Naive B cell (primary cell): Measurements from ENCODE around the gene B3GLCT. TPM values are rescaled to one million over a fixed set of nuclear protein-coding genes. Genes with fewer than 3 reads are reported as not detected.

Source experiments
- ATAC-seq, 2 donors: fragments of 150-1000 bp; cut with Tn5 transposase; 2 replicates each; pipeline ENCODE4 v1.10.0; 2021; ENCODE audit warnings: low read depth in 2 of 2, mild to moderate bottlenecking in 2 of 2, moderate library complexity in 2 of 2
- DNase-seq: peaks from one replicate; pipeline ENCODE4 v3.0.0; 2022
- H3K27ac Mint-ChIP-seq, 6 donors: one replicate each; pipeline ENCODE4 v1.8.0; 2020 to 2022; ENCODE audit warnings: mild to moderate bottlenecking in 6 of 6, mixed read lengths in 6 of 6, moderate library complexity in 5 of 6, inconsistent platforms in 2 of 6
- H3K27me3 Mint-ChIP-seq, 3 donors: one replicate each; pipeline ENCODE4 v1.8.0; 2021 to 2022; ENCODE audit warnings: mixed read lengths in 3 of 3, mild to moderate bottlenecking in 1 of 3
- H3K36me3 Mint-ChIP-seq, 2 donors: one replicate each; pipeline ENCODE4 v1.8.0; 2020 to 2022; ENCODE audit warnings: mixed read lengths in 2 of 2, inconsistent platforms in 1 of 2, mild to moderate bottlenecking in 1 of 2
- H3K4me1 Mint-ChIP-seq, 3 donors: one replicate each; pipeline ENCODE4 v1.8.0; 2020 to 2022; ENCODE audit warnings: mixed read lengths in 3 of 3, inconsistent platforms in 1 of 3, mild to moderate bottlenecking in 1 of 3, moderate library complexity in 1 of 3
- H3K4me3 Mint-ChIP-seq, 8 donors: one replicate each; pipeline ENCODE4 v1.8.0; 2020 to 2022; ENCODE audit warnings: mild to moderate bottlenecking in 8 of 8, mixed read lengths in 8 of 8, moderate library complexity in 8 of 8, inconsistent platforms in 2 of 8
- H3K9me3 Mint-ChIP-seq, 7 donors: one replicate each; pipeline ENCODE4 v1.8.0; 2020 to 2022; ENCODE audit warnings: mixed read lengths in 7 of 7, mild to moderate bottlenecking in 5 of 7, inconsistent platforms in 2 of 7, moderate library complexity in 1 of 7
- polyA plus RNA-seq, 6 donors: library from polyadenylated mRNA; unstranded; fragments of 300-500 nt; fragmentation: Illumina TruSeq; gene quantifications; one replicate each; pipeline ENCODE4 v1.2.3, GENCODE V29; 2021; ENCODE audit warnings: low read depth in 6 of 6

B3GLCT gene
- polyA plus RNA-seq, 6 donors from 2014 or later, result 3.2 to 9.1 (median 6.0) TPM

DNA sequence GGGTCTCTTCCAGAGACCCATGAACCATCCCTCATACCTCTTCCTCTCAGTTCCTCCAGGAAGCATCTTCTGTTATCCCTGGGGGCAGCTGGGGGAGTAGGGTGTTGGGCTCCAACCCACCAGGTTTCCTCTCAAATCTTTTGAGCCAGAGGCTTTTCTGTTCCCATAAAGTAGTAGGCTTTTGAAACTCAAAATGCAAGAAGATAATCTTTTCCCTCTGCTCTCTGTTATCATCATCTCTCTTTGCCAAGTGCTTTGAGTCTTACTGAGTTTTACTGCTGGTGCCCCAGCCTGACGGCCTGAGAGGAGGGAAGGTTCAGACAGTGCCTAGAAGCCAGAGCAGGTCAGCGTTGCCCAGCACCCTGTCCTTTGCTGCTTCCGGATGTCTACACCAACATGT is 157.2 kb downstream of the B3GLCT start:
- peaks cover 14 to 31% (median 26%) of the 10 kb centered on the region in 7 donors for H3K9me3 Mint-ChIP-seq
- DNase-seq (no peak), ATAC-seq (no peak)
- H3K27me3 Mint-ChIP-seq, result peaks cover 4 to 9% (median 5%) of the 10 kb centered on the region in 3 donors
- H3K4me3 Mint-ChIP-seq, result peak overlapping the region in 1 of 8 donors; percentile 67
- H3K4me1 Mint-ChIP-seq, result no peaks in the 10 kb centered on the region
- peaks cover 5 to 20% of the 10 kb centered on the region in 2 donors for H3K36me3 Mint-ChIP-seq
- no peak overlapping the region for H3K27ac Mint-ChIP-seq

DNA sequence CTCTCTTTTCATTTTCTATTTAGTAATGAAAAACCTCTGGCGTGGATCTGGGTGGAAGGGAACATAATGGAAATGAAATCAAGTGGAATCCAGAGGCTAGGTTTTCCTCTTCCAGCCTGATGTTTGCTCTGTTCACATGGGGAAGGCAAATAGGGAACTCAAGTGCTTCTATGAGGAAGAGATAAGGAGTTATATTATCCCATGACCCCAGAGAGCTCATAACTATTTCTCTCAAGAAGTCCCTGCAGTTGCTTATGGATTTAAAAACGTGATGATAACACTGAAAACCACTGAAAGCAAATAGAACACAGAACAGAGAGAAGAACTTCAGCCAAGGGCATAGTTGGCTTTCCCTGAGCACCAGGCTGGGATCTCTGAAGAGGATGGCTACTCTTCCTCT is 157.8 kb downstream of the B3GLCT start:
- DNase-seq (no peak), ATAC-seq (no peak)
- Mint-ChIP-seq H3K27ac (no peak overlapping the region), H3K9me3 (peaks cover 14 to 31% (median 26%) of the 10 kb centered on the region in 7 donors), H3K4me3 (no peak overlapping the region), H3K36me3 (peaks cover 5 to 20% of the 10 kb centered on the region in 2 donors), H3K27me3 (peaks cover 4 to 9% (median 6%) of the 10 kb centered on the region in 3 donors), H3K4me1 (no peaks in the 10 kb centered on the region)

DNA sequence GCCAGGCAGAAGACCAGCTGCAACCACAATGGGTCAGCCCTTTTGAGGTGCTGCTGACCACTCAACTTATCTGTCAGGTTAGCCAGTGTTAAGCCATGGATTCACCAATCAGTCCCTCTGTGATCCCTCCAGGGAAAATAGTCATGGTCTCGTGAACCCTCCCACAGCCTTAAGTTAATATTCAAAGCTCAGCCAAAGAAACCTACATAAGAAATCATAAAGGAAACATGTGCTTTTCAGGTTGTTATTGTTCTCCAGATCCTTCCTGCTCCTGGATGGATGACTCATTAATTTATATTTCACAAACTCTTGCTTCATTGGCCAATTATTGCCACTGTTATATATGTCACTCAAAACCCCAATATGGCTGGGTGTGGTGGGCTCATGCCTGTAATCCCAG is 161.9 kb downstream of the B3GLCT start:
- Mint-ChIP-seq H3K27ac (no peak overlapping the region), H3K4me1 (no peaks in the 10 kb centered on the region), H3K36me3 (peaks cover 0 to 9% of the 10 kb centered on the region in 2 donors), H3K9me3 (peaks cover 5 to 13% (median 9%) of the 10 kb centered on the region in 7 donors), H3K4me3 (no peak overlapping the region), H3K27me3 (peaks cover 0 to 7% (median 4%) of the 10 kb centered on the region in 3 donors)
- DNase-seq (no peak), ATAC-seq (no peak)

DNA sequence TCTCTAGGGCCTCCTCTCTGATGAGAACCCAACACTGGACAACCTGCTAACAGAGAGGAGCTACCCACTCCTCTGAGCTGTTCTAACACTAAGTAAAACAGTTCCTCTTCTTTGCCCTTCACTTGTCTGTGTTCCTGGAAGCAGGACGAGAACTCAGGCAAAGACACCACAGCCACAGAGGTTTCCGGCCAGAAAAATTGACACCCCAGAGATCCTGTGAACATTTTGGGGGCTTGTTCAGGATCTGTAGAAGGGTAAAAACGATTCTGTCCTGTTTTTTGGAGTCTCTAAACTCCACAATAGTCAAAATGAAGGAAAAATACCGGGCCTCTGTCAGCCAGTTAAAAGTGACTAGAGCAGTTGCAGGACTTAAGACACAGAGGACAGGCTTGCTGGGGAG is 165.9 kb downstream of the B3GLCT start:
- Mint-ChIP-seq H3K27ac (no peak overlapping the region), H3K9me3 (peaks cover 0 to 19% (median 8%) of the 10 kb centered on the region in 7 donors), H3K4me3 (no peak overlapping the region), H3K36me3 (peaks cover 0 to 9% of the 10 kb centered on the region in 2 donors), H3K27me3 (peaks cover 0 to 7% (median 0%) of the 10 kb centered on the region in 3 donors), H3K4me1 (no peaks in the 10 kb centered on the region)
- ATAC-seq (no peak), DNase-seq (no peak)

DNA sequence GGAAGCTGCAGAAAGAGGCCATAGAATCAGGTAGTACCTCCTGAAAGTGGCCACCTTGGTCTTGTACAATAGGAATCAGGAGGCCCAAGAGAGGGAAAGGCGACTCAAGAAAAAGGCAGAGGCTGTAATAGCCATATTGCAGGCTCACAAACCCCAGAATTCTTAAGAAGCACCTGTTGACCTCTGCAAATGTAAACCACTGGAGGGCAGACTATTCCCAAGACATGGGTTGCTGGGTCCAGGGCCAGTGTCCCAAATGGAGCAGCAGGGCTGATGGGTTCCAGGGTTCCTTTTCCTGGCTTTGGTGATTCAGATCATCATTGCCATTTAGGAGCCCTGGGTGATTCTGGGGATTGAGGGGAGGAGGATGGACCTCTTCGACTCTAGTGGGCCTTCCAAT is 167.6 kb downstream of the B3GLCT start:
- ATAC-seq, result no peak
- Mint-ChIP-seq H3K36me3 (peaks cover 0 to 9% of the 10 kb centered on the region in 2 donors), H3K9me3 (peaks cover 0 to 19% (median 8%) of the 10 kb centered on the region in 7 donors), H3K27ac (no peak overlapping the region), H3K4me3 (no peak overlapping the region), H3K27me3 (peaks cover 0 to 4% (median 3%) of the 10 kb centered on the region in 3 donors), H3K4me1 (no peaks in the 10 kb centered on the region)
- DNase-seq, result no peak

DNA sequence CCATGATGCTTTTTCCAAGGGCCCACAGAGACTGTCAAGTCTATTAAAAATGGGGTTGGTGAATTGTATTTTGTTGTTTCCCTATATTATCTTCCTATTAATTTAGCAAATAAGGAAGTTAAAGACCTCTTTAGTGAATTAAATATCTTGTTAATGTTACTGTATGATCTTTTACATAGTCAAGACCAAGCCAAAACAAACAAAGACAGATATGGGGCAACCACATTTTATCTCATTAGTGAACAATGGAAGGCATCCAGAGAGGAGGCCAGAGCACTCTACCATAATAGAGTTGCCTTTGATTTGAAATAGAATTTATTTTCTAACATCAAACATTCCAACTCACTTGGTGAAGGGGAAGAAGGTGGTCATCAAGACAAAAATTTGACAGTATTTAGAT is 169.4 kb downstream of the B3GLCT start:
- ATAC-seq (no peak), DNase-seq (no peak)
- Mint-ChIP-seq H3K4me3 (no peak overlapping the region), H3K9me3 (peaks cover 0 to 19% (median 8%) of the 10 kb centered on the region in 7 donors), H3K27ac (no peak overlapping the region), H3K36me3 (peaks cover 0 to 9% of the 10 kb centered on the region in 2 donors), H3K4me1 (no peaks in the 10 kb centered on the region), H3K27me3 (peaks cover 0 to 4% (median 0%) of the 10 kb centered on the region in 3 donors)

DNA sequence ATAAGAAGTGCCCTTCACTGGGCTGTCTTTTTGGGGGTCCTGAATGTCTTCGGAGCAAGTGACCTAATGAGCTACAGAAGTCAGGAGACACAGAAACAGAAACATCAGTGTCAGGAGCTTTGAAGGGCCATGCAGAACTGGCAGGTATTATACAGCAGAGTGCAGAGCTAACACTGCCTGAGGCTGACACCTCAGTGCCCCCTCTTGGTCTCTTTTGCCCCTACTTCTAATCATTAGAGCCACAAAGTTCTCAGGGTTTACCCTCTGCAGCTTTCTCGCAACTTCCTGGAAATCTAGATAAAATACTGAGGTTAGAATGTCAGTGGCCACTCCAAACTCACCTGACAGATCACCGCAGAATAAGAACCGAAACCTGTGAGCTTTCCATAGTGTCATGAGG is 172.7 kb downstream of the B3GLCT start:
- ATAC-seq (no peak), DNase-seq (no peak)
- H3K27me3 Mint-ChIP-seq, result peaks cover 0 to 11% (median 0%) of the 10 kb centered on the region in 3 donors
- no peaks in the 10 kb centered on the region for H3K36me3 Mint-ChIP-seq
- no peaks in the 10 kb centered on the region for H3K4me1 Mint-ChIP-seq
- H3K4me3 Mint-ChIP-seq, result no peak overlapping the region
- peaks cover 0 to 1% (median 0%) of the 10 kb centered on the region in 7 donors for H3K9me3 Mint-ChIP-seq
- no peak overlapping the region for H3K27ac Mint-ChIP-seq

DNA sequence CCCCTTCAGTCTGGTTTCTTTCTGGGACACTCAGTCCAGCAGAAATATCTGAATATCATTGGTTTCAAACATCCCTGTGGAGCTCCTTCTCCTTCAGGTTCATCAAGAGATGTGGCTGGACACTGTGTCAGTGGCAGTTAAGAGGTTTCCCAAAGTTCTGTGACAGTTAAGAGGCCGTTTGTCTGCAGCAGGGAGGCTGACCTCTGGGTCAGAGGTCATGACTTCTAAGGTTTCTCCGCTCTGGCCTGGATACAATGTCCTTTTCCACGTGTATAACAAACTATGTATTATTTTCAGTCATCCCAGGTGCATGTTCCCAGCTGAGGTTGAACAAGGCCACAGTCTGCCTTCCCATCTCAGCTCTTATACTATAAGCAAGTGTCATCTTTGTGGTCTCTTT is 174.9 kb downstream of the B3GLCT start:
- H3K4me1 Mint-ChIP-seq, result no peaks in the 10 kb centered on the region
- ATAC-seq, result no peak
- H3K9me3 Mint-ChIP-seq, result peaks cover 0 to 5% (median 0%) of the 10 kb centered on the region in 7 donors
- H3K36me3 Mint-ChIP-seq, result no peaks in the 10 kb centered on the region
- H3K27me3 Mint-ChIP-seq, result peaks cover 0 to 14% (median 0%) of the 10 kb centered on the region in 3 donors
- no peak overlapping the region for H3K27ac Mint-ChIP-seq
- H3K4me3 Mint-ChIP-seq, result no peak overlapping the region
- DNase-seq, result no peak

DNA sequence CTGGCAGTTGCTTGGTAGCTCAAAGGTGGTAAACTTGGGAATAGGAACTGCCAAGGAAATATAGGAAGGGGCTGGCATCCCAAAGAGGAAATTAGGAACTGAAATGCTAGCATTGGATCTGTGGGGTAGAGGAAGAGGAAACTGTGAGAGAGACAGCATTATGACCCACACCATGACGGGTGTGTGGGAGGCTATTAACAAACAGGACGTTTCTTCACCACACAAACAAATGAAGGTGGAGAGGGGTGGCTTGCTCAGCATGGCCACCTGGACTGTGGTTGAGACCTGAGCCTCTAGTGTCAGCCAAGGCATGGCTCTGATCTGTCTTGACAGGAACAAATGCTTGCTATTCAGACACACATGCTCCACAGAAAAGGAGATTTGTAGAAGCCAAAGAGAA is 178.2 kb downstream of the B3GLCT start:
- ATAC-seq, result peak in 1 of 2 donors; percentile 16
- H3K27ac Mint-ChIP-seq, result no peak overlapping the region
- H3K9me3 Mint-ChIP-seq, result peaks cover 0 to 11% (median 0%) of the 10 kb centered on the region in 7 donors
- no peaks in the 10 kb centered on the region for H3K36me3 Mint-ChIP-seq
- peaks cover 0 to 13% (median 0%) of the 10 kb centered on the region in 3 donors for H3K27me3 Mint-ChIP-seq
- H3K4me1 Mint-ChIP-seq, result no peaks in the 10 kb centered on the region
- DNase-seq, result no peak
- H3K4me3 Mint-ChIP-seq, result peak overlapping the region in 1 of 8 donors; percentile 36

DNA sequence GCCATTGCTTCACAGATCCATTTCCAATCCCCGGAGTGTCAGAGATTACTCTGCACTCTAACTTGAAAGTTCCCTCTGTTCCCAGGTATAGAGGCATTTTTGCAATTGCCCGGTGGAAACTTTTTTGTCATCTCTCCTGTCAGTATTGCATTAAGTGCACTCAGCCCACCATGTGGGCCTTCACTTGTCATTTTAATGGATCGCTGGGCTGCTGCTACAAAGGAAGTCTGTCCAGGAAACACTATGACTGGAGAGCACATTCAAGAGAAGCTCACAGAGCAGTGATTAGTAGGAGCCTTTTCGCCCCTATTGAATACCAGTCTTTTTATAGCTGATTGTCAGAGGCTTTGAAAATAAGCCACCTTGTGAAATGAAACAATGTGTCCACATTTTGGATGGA is 180.9 kb downstream of the B3GLCT start:
- ATAC-seq (no peak), DNase-seq (no peak)
- Mint-ChIP-seq H3K4me3 (no peak overlapping the region), H3K27ac (no peak overlapping the region), H3K9me3 (peaks cover 0 to 13% (median 0%) of the 10 kb centered on the region in 7 donors), H3K27me3 (peaks cover 0 to 15% (median 0%) of the 10 kb centered on the region in 3 donors), H3K4me1 (no peaks in the 10 kb centered on the region), H3K36me3 (no peaks in the 10 kb centered on the region)

Other genes starting within 250 kb of the B3GLCT start
- 10 to 100 TPM; 24.3 to 43.1 (median 31.4) TPM for gene HSPH1, start 38.1 kb upstream of the B3GLCT start, polyA plus RNA-seq